HCT116 (cell line): Measurements from ENCODE around the gene PCMT1. TPM values are rescaled to one million over a fixed set of nuclear protein-coding genes. Genes with fewer than 3 reads are reported as not detected.

ENCODE experiments used
- ATAC-seq: fragments of 200-7000 bp; cut with Tn5 transposase; 2 replicates; pipeline ENCODE4 v1.9.1; 2020; ENCODE audit warnings: mild to moderate bottlenecking, moderate library complexity
- BruUV-seq: library from RNA; stranded (reverse); fragments of 400-500 nt; replicated peaks from 2 replicates; lab custom pipeline; 2021; lab: Mats Ljungman, UMichigan
- CTCF ChIA-PET: fragments of 300-600 bp; sonication (Branson Sonifier 250); formaldehyde crosslinking; loops from one replicate; lab custom pipeline; 2021; ENCODE audit warnings: antibody characterized with exemption; lab: Charles Lee
- POLR2A ChIA-PET: fragments of 300-600, 350-600 bp; sonication (Branson Sonifier 250); formaldehyde crosslinking; loops from one replicate; lab custom pipeline; 2021; ENCODE audit warnings: antibody characterized with exemption; lab: Charles Lee
- RAD21 ChIA-PET, 2 experiments: fragments of 300-600 bp; sonication (Branson Sonifier 250); formaldehyde crosslinking; loops; one replicate each; lab custom pipeline; 2023; ENCODE audit warnings: low total read pairs in 2 of 2; ENCODE audit not compliant: uncharacterized antibody in 2 of 2, unreplicated experiment in 2 of 2, low non-redundant PET in 1 of 2; lab: Charles Lee
- DNase-seq: peaks from one replicate; pipeline ENCODE4 v3.0.0-alpha.2; 2010; ENCODE audit warnings: low read depth, low spot score
- H2AFZ ChIP-seq: fragments of 200-600 bp; shearing (Covaris generic), sonication (generic); 2 replicates; pipeline ENCODE4 v1.6.1; 2017; ENCODE audit warnings: low read depth, mixed run types, mixed read lengths, antibody characterized with exemption, low read length; ENCODE audit not compliant: poor library complexity, severe bottlenecking
- H3K27ac ChIP-seq: 2 replicates; pipeline ENCODE4 v1.5.1; 2012; ENCODE audit warnings: low read depth, low read length
- H3K27me3 ChIP-seq: fragments of 200-600 bp; sonication (generic); 2 replicates; pipeline ENCODE4 v1.6.1; 2016; ENCODE audit warnings: mixed run types, low read length, mixed read lengths; ENCODE audit not compliant: insufficient read depth
- H3K36me3 ChIP-seq, 2 experiments: fragments of 200-500 bp in 1 of 2; fragments of 200-600 bp in 1 of 2; sonication (Bioruptor generic) in 1 of 2; sonication (generic) in 1 of 2; 2 replicates each; pipeline versions ENCODE4 v1.5.1 to v1.6.1; 2014 to 2016; ENCODE audit warnings: low read length in 2 of 2, inconsistent platforms in 1 of 2, mixed read lengths in 1 of 2, mixed run types in 1 of 2; ENCODE audit not compliant: insufficient read depth in 2 of 2, control insufficient read depth in 1 of 2
- H3K4me1 ChIP-seq, 2 experiments: fragments of 200-600 bp in 1 of 2; sonication (generic) in 1 of 2; 2 replicates each; pipeline versions ENCODE4 v1.5.1 to v1.6.1; 2012 to 2017; ENCODE audit warnings: low read length in 2 of 2, inconsistent platforms in 1 of 2, mild to moderate bottlenecking in 1 of 2, mixed read lengths in 1 of 2, mixed run types in 1 of 2, moderate library complexity in 1 of 2; ENCODE audit not compliant: insufficient read depth in 2 of 2, control insufficient read depth in 1 of 2
- H3K4me2 ChIP-seq: fragments of 200-600 bp; sonication (generic); 2 replicates; pipeline ENCODE4 v1.6.1; 2017; ENCODE audit warnings: mixed run types, low read length, mixed read lengths
- H3K4me3 ChIP-seq, 2 experiments: fragments of 200-600 bp in 1 of 2; sonication (generic) in 1 of 2; replicated peaks in 1 of 2; 2 replicates each; pipeline ENCODE4 v1.5.1; 2011 to 2016; ENCODE audit warnings: low read length in 2 of 2, control low read depth in 1 of 2, low read depth in 1 of 2, mild to moderate bottlenecking in 1 of 2, mixed read lengths in 1 of 2, mixed run types in 1 of 2
- H3K79me2 ChIP-seq: fragments of 200-600 bp; sonication (generic); 2 replicates; pipeline ENCODE4 v1.6.1; 2017; ENCODE audit warnings: mild to moderate bottlenecking, mixed run types, low read length, moderate library complexity, mixed read lengths; ENCODE audit not compliant: insufficient read depth
- H3K9ac ChIP-seq: fragments of 200-600 bp; sonication (generic); 2 replicates; pipeline ENCODE4 v1.6.1; 2016; ENCODE audit warnings: low read length, mixed read lengths
- H3K9me2 ChIP-seq: fragments of 200-600 bp; sonication (generic), shearing (Covaris generic); 2 replicates; pipeline ENCODE4 v1.6.1; 2017; ENCODE audit warnings: mixed run types, mild to moderate bottlenecking, moderate library complexity; ENCODE audit not compliant: insufficient read depth
- H3K9me3 ChIP-seq, 2 experiments: fragments of 200-500 bp in 1 of 2; fragments of 200-600 bp in 1 of 2; sonication (Bioruptor generic) in 1 of 2; sonication (generic) in 1 of 2; 2 replicates each; pipeline ENCODE4 v1.6.1; 2014 to 2017; ENCODE audit warnings: low read length in 2 of 2, mixed read lengths in 2 of 2, inconsistent platforms in 1 of 2, low read depth in 1 of 2, mild to moderate bottlenecking in 1 of 2, mixed run types in 1 of 2, moderate library complexity in 1 of 2; ENCODE audit not compliant: control insufficient read depth in 1 of 2, insufficient read depth in 1 of 2
- H4K20me1 ChIP-seq: fragments of 200-600 bp; sonication (generic), shearing (Covaris generic); 2 replicates; pipeline ENCODE4 v1.6.1; 2017; ENCODE audit warnings: mixed run types, mild to moderate bottlenecking, moderate library complexity; ENCODE audit not compliant: insufficient read depth
- ATF3 ChIP-seq: IDR thresholded peaks from 2 replicates; pipeline ENCODE4 v1.6.1; 2012
- CBX3 ChIP-seq: IDR thresholded peaks from 2 replicates; pipeline ENCODE4 v1.6.1; 2012; ENCODE audit warnings: low read depth
- EGR1 ChIP-seq: IDR thresholded peaks from 2 replicates; pipeline ENCODE4 v1.6.1; 2012; ENCODE audit warnings: low read depth
- EZH2phosphoT487 ChIP-seq: fragments of 200-600 bp; IDR thresholded peaks from 2 replicates; pipeline ENCODE4 v1.6.1; 2018; ENCODE audit warnings: antibody characterized with exemption, borderline replicate concordance
- FOSL1 ChIP-seq: IDR thresholded peaks from 2 replicates; pipeline ENCODE4 v1.6.1; 2012; ENCODE audit warnings: low read depth
- MAX ChIP-seq: IDR thresholded peaks from 2 replicates; pipeline ENCODE4 v1.6.1; 2012
- POLR2A ChIP-seq: IDR thresholded peaks from 2 replicates; pipeline ENCODE4 v1.7.0; 2011; ENCODE audit warnings: borderline replicate concordance; ENCODE audit not compliant: insufficient read depth, insufficient read length; ENCODE audit errors: extremely low read depth
- POLR2AphosphoS5 ChIP-seq: IDR thresholded peaks from 2 replicates; pipeline ENCODE4 v1.6.1; 2011; ENCODE audit warnings: mild to moderate bottlenecking, low read depth, low read length, moderate library complexity
- RAD21 ChIP-seq: IDR thresholded peaks from 2 replicates; pipeline ENCODE4 v1.6.1; 2012; ENCODE audit warnings: low read depth, mild to moderate bottlenecking
- SIN3A ChIP-seq: IDR thresholded peaks from 2 replicates; pipeline ENCODE4 v1.6.1; 2012; ENCODE audit warnings: low read depth
- SP1 ChIP-seq: IDR thresholded peaks from 2 replicates; pipeline ENCODE4 v1.6.1; 2012; ENCODE audit warnings: low read depth
- TCF7L2 ChIP-seq: IDR thresholded peaks from 2 replicates; pipeline ENCODE4 v1.7.0; 2011; ENCODE audit warnings: borderline replicate concordance, inconsistent platforms; ENCODE audit not compliant: insufficient read depth, insufficient read length; ENCODE audit errors: extremely low read depth
- YY1 ChIP-seq: IDR thresholded peaks from 2 replicates; pipeline ENCODE4 v1.6.1; 2011; ENCODE audit warnings: low read length, low read depth, moderate library complexity, mild to moderate bottlenecking; ENCODE audit not compliant: insufficient replicate concordance; ENCODE audit errors: extremely low read depth
- ZBTB33 ChIP-seq: IDR thresholded peaks from 2 replicates; pipeline ENCODE4 v1.6.1; 2011; ENCODE audit warnings: mild to moderate bottlenecking, low read length, moderate library complexity; ENCODE audit not compliant: insufficient replicate concordance; ENCODE audit errors: extremely low read depth
- ZFX ChIP-seq: fragments of 450-650 bp; IDR thresholded peaks from 2 replicates; pipeline ENCODE4 v1.6.1; 2017
- ZNF274 ChIP-seq: fragments of 200-500 bp; sonication (Bioruptor generic); IDR thresholded peaks from 2 replicates; pipeline ENCODE4 v1.6.1; 2014; ENCODE audit warnings: mild to moderate bottlenecking, low read depth, low read length, inconsistent platforms
- intact Hi-C: fragments of 100-400 bp; cut with micrococcal nuclease; formaldehyde crosslinking; loops from 2 replicates; pipeline ENCODE4 v1.10.0; 2022
- total RNA-seq: library from RNA; stranded (reverse); gene quantifications from one replicate; pipeline ENCODE4 v1.2.1, GENCODE V29; 2021; ENCODE audit not compliant: unreplicated experiment

PCMT1 gene
- total RNA-seq, 1 experiment from 2014 or later, result 86.9 TPM

GRCh38 chr6:149717588-149718458 lies 31.7 kb upstream of the PCMT1 start, which contains the start of gene LATS1:
Gene LATS1, minus strand, starts transcription at chr6:149718101. Its CDS starts 15,975 bp downstream, at chr6:149702126.
- no peaks in the 10 kb centered on the region for H3K9me2 ChIP-seq
- peak within 1 kb of the TSS; percentile 84 for H3K4me2 ChIP-seq
- H2AFZ ChIP-seq, result peak within 1 kb of the TSS; percentile 74
- POLR2A ChIA-PET, result interaction anchor here (1.2 kb wide), 1 partner anchor 12 kb away, joined by 3 read pairs; no protein-coding TSS in a partner anchor
- no peaks in the 10 kb centered on the region for H3K27me3 ChIP-seq
- H4K20me1 ChIP-seq, result no peaks in the 10 kb centered on the region; the same call in 1 of the 2 replicates
- peak within 1 kb of the TSS; percentile 97 for H3K9ac ChIP-seq
- no TSS peak for BruUV-seq
- H3K27ac ChIP-seq, result peak within 1 kb of the TSS; percentile 97
- intact Hi-C loops, result loop anchor here (5.0 kb wide), 1 partner anchor 151 kb away; the partner anchor contains the start of gene GINM1
- H3K9me3 ChIP-seq, result no peaks in the 10 kb centered on the region
- no peaks in the 10 kb centered on the region for H3K36me3 ChIP-seq
- peak; percentile 95 for TF ChIP-seq ZFX
- no peak for TF ChIP-seq ZNF274
- peak; percentile 73 for TF ChIP-seq ZBTB33
- no peak for TF ChIP-seq EZH2phosphoT487
- TF ChIP-seq FOSL1, result no peak
- TF ChIP-seq SIN3A, result peak; percentile 96
- TF ChIP-seq POLR2A, result peak; percentile 91
- 0 out of 2 replicates have a peak, but pooled peaks have one; percentile 35 for TF ChIP-seq SP1
- no peak for TF ChIP-seq ATF3
- peak; percentile 46; the same call in 1 of the 2 replicates for TF ChIP-seq CBX3
- TF ChIP-seq YY1, result peak; percentile 96
- TF ChIP-seq RAD21, result no peak
- TF ChIP-seq POLR2AphosphoS5, result peak; percentile 97
- peak; percentile 68 for TF ChIP-seq EGR1
- peak; percentile 82; the same call in 1 of the 2 replicates for TF ChIP-seq MAX
- no peak for TF ChIP-seq TCF7L2
- H3K79me2 ChIP-seq, result peaks cover 56% of the 10 kb centered on the region
- RAD21 ChIA-PET, result interaction anchor here in 1 of 2 experiments (0.6 kb wide), 1 partner anchor 9 kb away, joined by 3 read pairs; no protein-coding TSS in a partner anchor
- H3K4me1 ChIP-seq, result peaks cover 4 to 19% of the 10 kb centered on the region in 2 experiments; a peak in 3 of 4 replicates
- peak within 1 kb of the TSS; percentile 79 to 82 for H3K4me3 ChIP-seq
- DNase-seq, result peak; percentile 43
- CTCF ChIA-PET, result interaction anchor here (0.6 kb wide), 1 partner anchor 65 kb away, joined by 3 read pairs; no protein-coding TSS in a partner anchor
- peak; percentile 85 for ATAC-seq
